Left ventricle myocardium superior (tissue), 1 donor: ENCODE results near the gene CEP41. TPM values are rescaled to one million over a fixed set of nuclear protein-coding genes. Genes with fewer than 3 reads are reported as not detected.
"Not testable (repeated sequence)": the region's sequence is repeated elsewhere in the genome, so short reads cannot be mapped to it uniquely, and the experiment has no call there.

ENCODE experiments used
- ATAC-seq: fragments of 200-7000 bp; cut with Tn5 transposase; one replicate; pipeline ENCODE4 v1.9.1; 2020; ENCODE audit warnings: mild to moderate bottlenecking, moderate library complexity
- DNase-seq: peaks from one replicate; pipeline ENCODE4 v3.0.0-alpha.2; 2020
- intact Hi-C: fragments of 100-400 bp; cut with micrococcal nuclease; formaldehyde crosslinking; loops from one replicate; pipeline ENCODE4 v1.11.0; 2022
- total RNA-seq: library from RNA; stranded (reverse); fragmentation: NEBNext Ultra II Directional; extraction: Animal tissue kit (Norgen Biotek cat#: 25700); gene quantifications from one replicate; pipeline ENCODE4 v1.2.1, GENCODE V29; 2021
- donor health status: DM: no; HTN: yes; CAD: no; lungs with severe emphysema.

The CEP41 gene
- total RNA-seq, 1 donor from 2014 or later, result 4.9 TPM

- DNase-seq (no peak), ATAC-seq (peak; percentile 33)
- intact Hi-C loops, result no loop called here
These were observed 60.6 kb downstream of the CEP41 start, which contains the start of gene CPA1 for GRCh38 chr7:130379921-130380860. CPA1 (plus strand) TSS chr7:130380494; CDS start chr7:130380521, 27 bp downstream.

- ATAC-seq, result no peak
- DNase-seq, result no peak
- intact Hi-C loops, result no loop called here
These were observed 61.3 kb downstream of the CEP41 start for GRCh38 chr7:130379532-130379920.

- DNase-seq, result no peak
- intact Hi-C loops, result no loop called here
- no peak for ATAC-seq
These were observed 61.8 kb downstream of the CEP41 start for GRCh38 chr7:130379019-130379418.

GRCh38 chr7:130377178-130377577, 63.6 kb downstream of the CEP41 start:
- intact Hi-C loops, result no loop called here
- no peak for DNase-seq
- ATAC-seq, result no peak

- ATAC-seq, DNase-seq, intact Hi-C loops: not testable (repeated sequence)
These were observed 64.4 kb downstream of the CEP41 start for GRCh38 chr7:130376461-130376860.

GRCh38 chr7:130374507-130374906, 66.3 kb downstream of the CEP41 start:
- intact Hi-C loops, result no loop called here
- ATAC-seq (no peak), DNase-seq (no peak)

- no peak for ATAC-seq
- intact Hi-C loops, result no loop called here
- no peak for DNase-seq
These were observed 68.2 kb downstream of the CEP41 start for GRCh38 chr7:130372402-130373165.

- ATAC-seq, result no peak
- DNase-seq, result peak; percentile 52
- intact Hi-C loops, result no loop called here
These were observed 69.8 kb downstream of the CEP41 start for GRCh38 chr7:130371046-130371445.

GRCh38 chr7:130369831-130370550, 70.8 kb downstream of the CEP41 start:
- DNase-seq (no peak), ATAC-seq (no peak)
- intact Hi-C loops, result no loop called here

- intact Hi-C loops, result no loop called here
- ATAC-seq (peak; percentile 28), DNase-seq (no peak)
These were observed 71.6 kb downstream of the CEP41 start for GRCh38 chr7:130369110-130369711.

- no peak for DNase-seq
- intact Hi-C loops, result no loop called here
- no peak for ATAC-seq
These were observed 72.7 kb downstream of the CEP41 start for GRCh38 chr7:130367836-130368746.

GRCh38 chr7:130367088-130367755, 73.6 kb downstream of the CEP41 start:
- no peak for ATAC-seq
- intact Hi-C loops, result no loop called here
- no peak for DNase-seq

- DNase-seq, result no peak
- intact Hi-C loops, result no loop called here
- ATAC-seq, result no peak
These were observed 74.3 kb downstream of the CEP41 start for GRCh38 chr7:130366564-130366963.

- no peak for DNase-seq
- no peak for ATAC-seq
- intact Hi-C loops, result no loop called here
These were observed 75.0 kb downstream of the CEP41 start for GRCh38 chr7:130365511-130366441.

GRCh38 chr7:130365088-130365487, 75.7 kb downstream of the CEP41 start:
- intact Hi-C loops, result no loop called here
- DNase-seq (no peak), ATAC-seq (no peak)

GRCh38 chr7:130364451-130364850, 76.4 kb downstream of the CEP41 start:
- ATAC-seq (no peak), DNase-seq (no peak)
- intact Hi-C loops, result no loop called here
